Liver (tissue), 3 donors: ENCODE results near the gene CD80.

ENCODE experiments used
- CTCF ChIP-seq: fragments of 150-350 bp; IDR thresholded peaks from 2 replicates; pipeline ENCODE4 v1.5.1; 2017; ENCODE audit warnings: improper control_type of control experiment, low read depth, low read length; ENCODE audit not compliant: missing input control
- FOXA2 ChIP-seq: IDR thresholded peaks from 2 replicates; pipeline ENCODE4 v1.6.1; 2016; ENCODE audit warnings: antibody characterized with exemption
- RAD21 ChIP-seq, 2 donors: IDR thresholded peaks; 2 replicates each; pipeline ENCODE4 v1.6.1; 2016; ENCODE audit warnings: antibody characterized with exemption in 2 of 2, mild to moderate bottlenecking in 2 of 2
- REST ChIP-seq: IDR thresholded peaks from 2 replicates; pipeline ENCODE4 v1.6.1; 2016; ENCODE audit warnings: antibody characterized with exemption, mild to moderate bottlenecking
- RXRA ChIP-seq, 2 donors: IDR thresholded peaks; 2 replicates each; pipeline ENCODE4 v1.6.1; 2017 to 2018; ENCODE audit warnings: antibody characterized with exemption in 2 of 2, mild to moderate bottlenecking in 1 of 2
- donor health status: healthy.
- donor health status: healthy.

- TF ChIP-seq CTCF (no peak), FOXA2 (no peak), RAD21 (IDR thresholded peaks at IDR 0.05) (no peak), REST (no peak), RXRA (IDR thresholded peaks at IDR 0.05) (no peak)
Measured at GRCh38 chr3:119557877-119558269, 1.5 kb downstream of the CD80 start.
